WI38 (cell line): ENCODE results near the gene FAM151A.

Source experiments
- H3K4me3 ChIP-seq: 2 replicates; pipeline ENCODE4 v1.5.1; 2011; ENCODE audit warnings: low read depth, mild to moderate bottlenecking, control low read depth, low read length
- CTCF ChIP-seq: IDR thresholded peaks from 2 replicates; pipeline ENCODE4 v1.5.1; 2012; ENCODE audit warnings: low read depth, mild to moderate bottlenecking, control low read depth, low read length

Gene FAM151A

GRCh38 chr1:54575161-54575560 is 48.2 kb downstream of the FAM151A start:
- no peak for TF ChIP-seq CTCF
- H3K4me3 ChIP-seq: no peak overlapping the region

DNA sequence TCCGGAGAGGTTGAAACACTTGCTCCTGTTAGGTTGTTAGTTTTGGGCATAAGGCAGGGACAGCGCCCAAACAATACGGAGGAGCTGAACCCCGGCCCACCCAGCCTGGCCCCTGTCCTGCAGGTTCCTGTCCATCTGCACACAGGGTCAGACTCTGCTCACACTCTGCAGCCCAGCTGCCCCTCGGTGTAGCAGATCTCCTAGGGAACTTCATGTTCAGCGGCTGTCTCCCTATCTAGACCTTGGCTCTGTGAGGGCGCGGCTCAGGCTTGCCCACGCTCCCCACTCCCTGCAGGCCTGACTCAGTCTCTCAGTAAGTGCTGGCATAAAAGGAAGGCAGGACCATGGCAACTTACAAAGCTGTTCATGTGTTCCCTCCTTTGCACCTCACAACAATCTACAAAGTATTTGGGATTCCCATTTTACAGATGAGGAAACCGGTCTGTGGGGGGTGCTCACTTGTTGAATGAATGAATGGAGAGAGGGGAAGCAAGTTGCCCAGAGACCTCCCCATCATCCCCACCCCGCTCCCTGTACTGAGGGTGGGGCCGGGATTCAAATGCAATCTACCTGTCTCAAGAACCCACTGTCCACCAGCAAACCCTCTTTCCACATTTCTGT is 49.1 kb downstream of the FAM151A start:
- TF ChIP-seq CTCF: no peak
- H3K4me3 ChIP-seq: no peak overlapping the region

DNA sequence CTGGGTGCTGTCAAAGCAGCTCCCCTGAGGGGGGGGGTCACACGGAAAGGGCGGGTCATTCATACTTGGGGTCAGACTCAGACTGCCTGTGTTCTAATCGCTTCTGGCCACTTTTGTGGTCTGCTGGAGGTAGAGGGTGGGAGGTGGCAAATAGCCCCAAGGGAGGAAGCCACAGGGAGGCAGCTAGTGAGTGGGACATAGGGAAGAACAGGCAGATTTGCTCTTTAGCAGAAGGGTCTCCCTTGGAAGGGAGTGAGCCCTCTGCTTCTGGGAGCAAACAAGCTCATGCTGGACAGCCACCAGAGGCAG is 50.8 kb downstream of the FAM151A start:
- no peak overlapping the region for H3K4me3 ChIP-seq
- TF ChIP-seq CTCF: no peak

- no peak for TF ChIP-seq CTCF
- H3K4me3 ChIP-seq: no peak overlapping the region
Observed at GRCh38 chr1:54571803-54572541, 51.4 kb downstream of the FAM151A start.

DNA sequence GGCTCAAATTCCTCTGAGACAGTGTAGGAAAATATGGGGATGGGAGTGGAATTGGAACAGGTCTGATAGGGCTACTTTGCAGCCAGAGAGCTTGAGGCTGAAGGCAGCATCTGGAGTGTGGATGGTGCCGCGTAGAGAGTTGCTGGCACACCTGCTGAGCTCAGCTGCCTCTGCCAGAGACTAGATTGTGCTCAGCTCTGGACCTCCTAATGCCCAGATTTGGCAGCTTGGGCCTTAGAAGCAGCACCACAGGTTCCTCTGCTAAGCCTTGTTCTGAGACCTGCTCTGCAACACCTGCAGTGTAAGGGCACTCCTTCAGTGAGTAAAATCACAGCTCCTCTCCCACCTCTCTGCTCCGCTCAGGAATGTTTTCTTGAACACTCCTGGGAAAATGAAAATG is 52.0 kb downstream of the FAM151A start:
- H3K4me3 ChIP-seq: no peak overlapping the region
- no peak for TF ChIP-seq CTCF

DNA sequence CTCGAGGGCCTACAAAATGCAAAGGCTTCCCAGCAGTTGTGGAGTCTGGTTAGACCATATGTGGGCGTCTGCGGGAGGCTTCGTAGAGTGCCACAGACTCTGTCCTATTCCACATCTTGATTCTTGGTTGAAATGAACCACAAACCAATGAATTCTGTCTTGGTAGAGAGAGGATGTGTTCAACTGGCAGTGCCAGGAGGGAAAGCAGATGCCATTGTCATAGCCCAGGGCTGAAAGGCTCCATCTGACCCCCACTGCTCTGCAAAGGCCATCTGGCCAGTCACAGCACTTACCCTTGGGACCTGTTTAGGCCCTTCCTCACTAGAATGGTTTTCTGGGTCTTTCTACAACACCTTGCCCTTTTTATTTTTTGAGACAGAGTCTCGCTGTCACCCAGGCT is 53.2 kb downstream of the FAM151A start:
- H3K4me3 ChIP-seq: no peak overlapping the region
- no peak for TF ChIP-seq CTCF

- no peak overlapping the region for H3K4me3 ChIP-seq
- TF ChIP-seq CTCF: no peak
Observed at GRCh38 chr1:54569339-54569738, 54.0 kb downstream of the FAM151A start.
